PC-3 (cell line): ENCODE results near the gene LRRC45. TPM values are rescaled to one million over a fixed set of nuclear protein-coding genes. Genes with fewer than 3 reads are reported as not detected.

ENCODE experiments used
- ATAC-seq: fragments of 200-7000 bp; cut with Tn5 transposase; 2 replicates; pipeline ENCODE4 v1.9.1; 2020; ENCODE audit warnings: mild to moderate bottlenecking, moderate library complexity
- BruUV-seq: library from RNA; stranded (reverse); fragments of 400-500 nt; replicated peaks from 2 replicates; lab custom pipeline; 2021; lab: Mats Ljungman, UMichigan
- CTCF ChIA-PET: fragments of 300-600 bp; sonication (Branson Sonifier 250); formaldehyde crosslinking; loops from one replicate; lab custom pipeline; 2022; ENCODE audit warnings: antibody characterized with exemption; lab: Charles Lee
- POLR2A ChIA-PET: fragments of 300-600 bp; sonication (Branson Sonifier 250); formaldehyde crosslinking; loops from one replicate; lab custom pipeline; 2022; ENCODE audit warnings: antibody characterized with exemption; ENCODE audit not compliant: unreplicated experiment; lab: Charles Lee
- DNase-seq: peaks from one replicate; pipeline ENCODE4 v3.0.0-alpha.2; 2015
- H2AFZ ChIP-seq: fragments of 300-600 bp; sonication (generic); 2 replicates; pipeline ENCODE4 v1.6.0; 2016; ENCODE audit warnings: antibody characterized with exemption, low read length
- H3F3A ChIP-seq: fragments of 300-600 bp; sonication (generic); one replicate; pipeline ENCODE4 v1.6.0; 2017; ENCODE audit warnings: antibody characterized with exemption, low read length, control low read depth, mild to moderate bottlenecking; ENCODE audit not compliant: unreplicated experiment
- H3K27ac ChIP-seq: fragments of 300-600 bp; sonication (generic); 2 replicates; pipeline ENCODE4 v1.5.1; 2016; ENCODE audit warnings: mild to moderate bottlenecking, low read length
- H3K27me3 ChIP-seq: fragments of 300-600 bp; sonication (generic); 2 replicates; pipeline ENCODE4 v1.6.1; 2016; ENCODE audit warnings: low read length, mixed read lengths
- H3K36me3 ChIP-seq: fragments of 300-600 bp; sonication (generic); 2 replicates; pipeline ENCODE4 v1.6.1; 2016; ENCODE audit warnings: low read depth, mixed run types, low read length, mixed read lengths
- H3K4me1 ChIP-seq: fragments of 300-600 bp; sonication (generic); 2 replicates; pipeline ENCODE4 v1.5.1; 2016; ENCODE audit warnings: low read length; ENCODE audit not compliant: insufficient read depth
- H3K4me2 ChIP-seq: fragments of 300-600 bp; sonication (generic); 2 replicates; pipeline ENCODE4 v1.6.0; 2016; ENCODE audit warnings: low read length
- H3K4me3 ChIP-seq: fragments of 300-600 bp; sonication (generic); 2 replicates; pipeline ENCODE4 v1.5.1; 2016; ENCODE audit warnings: mild to moderate bottlenecking, low read length, mixed read lengths
- H3K79me2 ChIP-seq: fragments of 300-600 bp; sonication (generic); 2 replicates; pipeline ENCODE4 v1.6.1; 2017; ENCODE audit warnings: low read length, mixed read lengths
- H3K9ac ChIP-seq: fragments of 300-600 bp; sonication (generic); 2 replicates; pipeline ENCODE4 v1.6.0; 2016; ENCODE audit warnings: mild to moderate bottlenecking, low read length
- H3K9me2 ChIP-seq: fragments of 300-600 bp; sonication (generic); replicated peaks from 2 replicates; pipeline ENCODE4 v1.6.1; 2016; ENCODE audit warnings: mixed run types, low read length, mixed read lengths
- H3K9me3 ChIP-seq: fragments of 300-600 bp; sonication (generic); 2 replicates; pipeline ENCODE4 v1.6.1; 2016; ENCODE audit warnings: low read length, mixed read lengths
- H4K20me1 ChIP-seq: fragments of 300-600 bp; sonication (generic); 2 replicates; pipeline ENCODE4 v1.6.1; 2016; ENCODE audit warnings: low read length, mixed read lengths
- CTCF ChIP-seq: fragments of 300-600 bp; sonication (generic); conservative IDR thresholded peaks from 2 replicates; pipeline ENCODE4 v1.5.1; 2017; ENCODE audit warnings: antibody characterized with exemption, low read depth, mild to moderate bottlenecking, low read length
- EZH2 ChIP-seq: fragments of 300-600 bp; sonication (generic); IDR thresholded peaks from one replicate; pipeline ENCODE4 v1.6.1; 2017; ENCODE audit warnings: antibody characterized with exemption, mild to moderate bottlenecking, low read length; ENCODE audit not compliant: unreplicated experiment
- EZH2phosphoT487 ChIP-seq: fragments of 300-600 bp; sonication (generic); IDR thresholded peaks from 2 replicates; pipeline ENCODE4 v1.6.1; 2018; ENCODE audit warnings: mild to moderate bottlenecking, antibody characterized with exemption, low read length, borderline replicate concordance
- intact Hi-C: fragments of 100-400 bp; cut with micrococcal nuclease; formaldehyde crosslinking; loops from 2 replicates; pipeline ENCODE4 v1.9.0; 2023
- total RNA-seq: library from RNA; depleted of rRNA; stranded (reverse); fragments of >200 nt; gene quantifications from 2 replicates; pipeline ENCODE4 v1.2.3, GENCODE V29; 2014

Gene LRRC45
- total RNA-seq, 1 experiment from 2014 or later, result 71.5 TPM

DNA sequence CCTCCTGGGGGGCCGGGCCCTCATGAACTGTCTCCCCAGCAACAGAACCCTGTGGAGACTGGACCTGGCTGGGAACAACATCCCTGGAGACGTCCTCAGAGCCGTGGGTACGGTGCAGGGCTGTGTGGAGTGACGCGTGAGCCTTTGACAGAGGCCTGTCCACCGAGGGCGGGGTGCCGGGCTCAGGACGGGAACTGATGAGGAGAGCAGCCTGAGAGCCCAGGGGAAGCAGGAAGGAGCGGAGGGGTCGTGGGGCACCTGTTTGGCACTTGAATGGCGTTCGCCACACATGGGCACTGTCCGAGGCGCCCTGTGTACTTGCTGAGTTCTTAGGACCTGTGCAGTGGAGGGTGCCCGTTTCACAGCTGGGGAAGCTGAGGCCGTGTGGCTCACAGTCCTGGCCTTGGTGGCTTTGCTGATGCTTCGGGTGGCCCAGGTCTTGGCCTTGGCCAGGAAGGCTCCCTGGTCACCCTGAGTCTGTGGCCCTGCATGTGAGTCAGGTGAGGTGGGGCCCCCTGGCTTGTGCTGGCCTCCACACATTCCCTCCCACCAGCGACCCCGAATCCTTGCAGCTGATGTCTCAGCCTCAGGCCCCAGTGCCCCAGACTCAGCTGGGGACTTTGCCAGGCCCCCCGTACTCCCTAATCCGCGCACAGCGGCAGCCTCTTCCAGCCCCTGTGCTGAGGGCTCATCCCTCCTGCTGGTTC lies 2.4 kb downstream of the LRRC45 start:
- no peaks in the 10 kb centered on the region for H3K36me3 ChIP-seq
- H3K4me1 ChIP-seq, result peaks cover 23% of the 10 kb centered on the region; the same call in 1 of the 2 replicates
- TF ChIP-seq CTCF (no peak), EZH2phosphoT487 (no peak), EZH2 (no peak)
- H3K9ac ChIP-seq, result no peak overlapping the region
- no peak overlapping the region for H3K27ac ChIP-seq
- DNase-seq, result no peak
- intact Hi-C loops, result no loop called here
- POLR2A ChIA-PET, result no interaction called here
- H3K27me3 ChIP-seq, result no peaks in the 10 kb centered on the region
- H3K4me3 ChIP-seq, result no peak overlapping the region
- no peaks in the 10 kb centered on the region for H3K9me3 ChIP-seq
- BruUV-seq, result no TSS peak
- H4K20me1 ChIP-seq, result peaks cover 5% of the 10 kb centered on the region; the same call in 1 of the 2 replicates
- CTCF ChIA-PET, result no interaction called here
- no peak overlapping the region for H2AFZ ChIP-seq
- no peaks in the 10 kb centered on the region for H3F3A ChIP-seq
- ATAC-seq, result no peak
- no peaks in the 10 kb centered on the region for H3K9me2 ChIP-seq
- H3K4me2 ChIP-seq, result no peak overlapping the region
- peaks cover 36% of the 10 kb centered on the region for H3K79me2 ChIP-seq

- H3K27ac ChIP-seq, result no peak overlapping the region
- H3K4me2 ChIP-seq, result no peak overlapping the region
- no peak overlapping the region for H2AFZ ChIP-seq
- no peak overlapping the region for H3K4me3 ChIP-seq
- no peak overlapping the region for H3K9ac ChIP-seq
- H4K20me1 ChIP-seq, result no peaks in the 10 kb centered on the region
- no peaks in the 10 kb centered on the region for H3K36me3 ChIP-seq
- CTCF ChIA-PET, result no interaction called here
- H3K79me2 ChIP-seq, result peaks cover 14% of the 10 kb centered on the region
- POLR2A ChIA-PET, result no interaction called here
- H3K9me3 ChIP-seq, result no peaks in the 10 kb centered on the region
- BruUV-seq, result no TSS peak
- TF ChIP-seq EZH2 (no peak), CTCF (no peak), EZH2phosphoT487 (no peak)
- H3K27me3 ChIP-seq, result no peaks in the 10 kb centered on the region
- H3K9me2 ChIP-seq, result no peaks in the 10 kb centered on the region
- DNase-seq (no peak), ATAC-seq (no peak)
- intact Hi-C loops, result no loop called here
- H3K4me1 ChIP-seq, result peaks cover 16% of the 10 kb centered on the region; the same call in 1 of the 2 replicates
- H3F3A ChIP-seq, result no peaks in the 10 kb centered on the region
Measured at GRCh38 chr17:82028246-82028645, 5.1 kb downstream of the LRRC45 start.

DNA sequence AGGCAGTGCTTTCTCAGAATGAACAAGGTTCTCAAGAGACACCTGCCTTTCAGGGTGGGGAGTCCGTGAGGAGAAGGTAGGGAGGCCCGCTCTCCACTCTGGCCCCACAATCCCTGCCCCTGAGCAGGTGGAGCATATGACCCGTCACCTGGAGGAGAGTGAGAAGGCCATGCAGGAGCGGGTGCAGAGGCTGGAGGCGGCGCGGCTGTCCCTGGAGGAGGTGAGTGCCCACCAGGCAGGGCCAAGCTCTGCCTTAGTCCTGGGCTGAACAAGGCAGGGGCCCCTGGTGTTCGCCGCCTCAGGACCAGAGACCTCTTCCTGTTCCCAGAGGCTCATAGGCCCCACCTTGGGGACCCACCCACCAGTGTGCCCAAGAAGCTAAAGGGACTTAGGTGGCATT lies 5.9 kb downstream of the LRRC45 start:
- intact Hi-C loops, result no loop called here
- no peaks in the 10 kb centered on the region for H3K27me3 ChIP-seq
- H3K27ac ChIP-seq, result no peak overlapping the region
- H3K9me3 ChIP-seq, result no peaks in the 10 kb centered on the region
- TF ChIP-seq EZH2 (no peak), CTCF (no peak), EZH2phosphoT487 (no peak)
- no peak for ATAC-seq
- no peak overlapping the region for H3K4me3 ChIP-seq
- ChIA-PET CTCF (no interaction called here), POLR2A (no interaction called here)
- peaks cover 9% of the 10 kb centered on the region for H3K79me2 ChIP-seq
- no peak for DNase-seq
- H4K20me1 ChIP-seq, result no peaks in the 10 kb centered on the region
- no peaks in the 10 kb centered on the region for H3F3A ChIP-seq
- no TSS peak for BruUV-seq
- H3K9ac ChIP-seq, result no peak overlapping the region
- no peaks in the 10 kb centered on the region for H3K36me3 ChIP-seq
- H3K9me2 ChIP-seq, result no peaks in the 10 kb centered on the region
- H3K4me1 ChIP-seq, result peaks cover 15% of the 10 kb centered on the region; the same call in 1 of the 2 replicates
- no peak overlapping the region for H3K4me2 ChIP-seq
- H2AFZ ChIP-seq, result no peak overlapping the region
